Keratinocyte (primary cell): ENCODE data around the gene DCP1B. TPM values are rescaled to one million over a fixed set of nuclear protein-coding genes. Genes with fewer than 3 reads are reported as not detected.

Experiments used
- DNase-seq: peaks from one replicate; pipeline ENCODE4 v3.0.0-alpha.2; 2011; ENCODE audit warnings: low read depth, missing footprints, low spot score
- FAIRE-seq: peaks from 2 replicates; lab custom pipeline; 2011; peaks lifted over from hg19 to GRCh38; lab: Jason Lieb, UNC
- H2AFZ ChIP-seq: 2 replicates; pipeline ENCODE4 v1.6.0; 2012; ENCODE audit warnings: low read length, control low read depth, inconsistent platforms; ENCODE audit not compliant: control insufficient read depth
- H3K27ac ChIP-seq: 2 replicates; pipeline ENCODE4 v1.5.1; 2011; ENCODE audit warnings: low read length; ENCODE audit not compliant: control insufficient read depth, insufficient read depth
- H3K27me3 ChIP-seq: 3 replicates; pipeline ENCODE4 v1.6.0; 2011; ENCODE audit warnings: low read length; ENCODE audit not compliant: control insufficient read depth, insufficient read depth; ENCODE audit errors: extremely low read depth
- H3K36me3 ChIP-seq, 2 experiments: 2 replicates in 1 of 2; 3 replicates in 1 of 2; pipeline ENCODE4 v1.5.1; 2011; ENCODE audit warnings: low read length in 2 of 2, mild to moderate bottlenecking in 1 of 2; ENCODE audit not compliant: control insufficient read depth in 2 of 2, insufficient read depth in 2 of 2; ENCODE audit errors: extremely low read depth in 1 of 2
- H3K4me1 ChIP-seq: 3 replicates; pipeline ENCODE4 v1.5.1; 2011; ENCODE audit warnings: low read length; ENCODE audit not compliant: control insufficient read depth, insufficient read depth; ENCODE audit errors: extremely low read depth
- H3K4me2 ChIP-seq: 3 replicates; pipeline ENCODE4 v1.6.0; 2011; ENCODE audit warnings: low read depth, low read length; ENCODE audit not compliant: control insufficient read depth, insufficient read depth; ENCODE audit errors: extremely low read depth
- H3K4me3 ChIP-seq, 3 experiments: fragments of 200-600 bp in 1 of 3; sonication (generic) in 1 of 3; 2 replicates in 2 of 3; 3 replicates in 1 of 3; pipeline ENCODE4 v1.5.1; 2011 to 2016; ENCODE audit warnings: low read length in 3 of 3, mild to moderate bottlenecking in 3 of 3, control low read depth in 2 of 3, inconsistent platforms in 1 of 3, low read depth in 1 of 3, mixed read lengths in 1 of 3, mixed run types in 1 of 3, moderate library complexity in 1 of 3; ENCODE audit not compliant: control insufficient read depth in 2 of 3, insufficient read depth in 2 of 3; ENCODE audit errors: extremely low read depth in 1 of 3
- H3K79me2 ChIP-seq: 2 replicates; pipeline ENCODE4 v1.6.0; 2012; ENCODE audit warnings: low read length; ENCODE audit not compliant: control insufficient read depth, insufficient read depth
- H3K9ac ChIP-seq: 3 replicates; pipeline ENCODE4 v1.6.0; 2011; ENCODE audit warnings: low read length; ENCODE audit not compliant: control insufficient read depth, insufficient read depth; ENCODE audit errors: extremely low read depth
- H3K9me1 ChIP-seq: 3 replicates; pipeline ENCODE4 v1.6.0; 2011; ENCODE audit warnings: low read length; ENCODE audit not compliant: control insufficient read depth, insufficient read depth; ENCODE audit errors: extremely low read depth
- H3K9me3 ChIP-seq: 2 replicates; pipeline ENCODE4 v1.5.1; 2012; ENCODE audit warnings: low read depth, low read length; ENCODE audit not compliant: control insufficient read depth
- H4K20me1 ChIP-seq: 3 replicates; pipeline ENCODE4 v1.6.0; 2011; ENCODE audit warnings: low read length; ENCODE audit not compliant: control insufficient read depth, insufficient read depth; ENCODE audit errors: extremely low read depth
- EZH2 ChIP-seq: IDR thresholded peaks from one replicate; pipeline ENCODE4 v1.6.1; 2012; ENCODE audit warnings: inconsistent platforms, mild to moderate bottlenecking, low read length, moderate library complexity
- dilution Hi-C: fragments of 300-500 bp; cut with MboI; formaldehyde crosslinking; loops from one replicate; pipeline ENCODE4 v1.7.0; 2020; ENCODE audit warnings: low sequenced_read_pairs; ENCODE audit not compliant: extremely low pct_ligation_motif_present
- polyA plus RNA-seq, 5 experiments: library from polyadenylated mRNA; depleted of rRNA in 3 of 5; stranded (reverse) in 3 of 5; stranded (forward) in 1 of 5; unstranded in 1 of 5; fragments of >200 nt; gene quantifications; 1 replicate in 1 of 5; 2 replicates in 3 of 5; 3 replicates in 1 of 5; pipeline versions ENCODE4 v1.2.1 to v1.2.3, GENCODE V29; 2011 to 2012; ENCODE audit warnings: missing spikeins in 2 of 5, low read depth in 1 of 5, low replicate concordance in 1 of 5
- TF ChIP-seq, protein P1 (sequence below), 3 experiments: IDR thresholded peaks in 1 of 3; conservative IDR thresholded peaks in 1 of 3; optimal IDR thresholded peaks in 1 of 3; 2 replicates in 2 of 3; 3 replicates in 1 of 3; pipeline versions ENCODE3 to v1.5.1; 2011; ENCODE audit warnings: low read length in 3 of 3, mild to moderate bottlenecking in 3 of 3, moderate library complexity in 2 of 3, control low read depth in 1 of 3, inconsistent platforms in 1 of 3; ENCODE audit not compliant: insufficient read depth in 2 of 3; ENCODE audit errors: extremely low read depth in 1 of 3

Gene DCP1B
- polyA plus RNA-seq, 1 donor (not counting 4 experiments of a cell fraction or from before 2014, with no cell fraction given) = 9.7 TPM

GRCh38 chr12:2049604-2050540, 45.6 kb upstream of the DCP1B start:
- Histone ChIP-seq H3K36me3 (no peaks in the 10 kb centered on the region), H3K4me3 (no peak overlapping the region), H3K9me3 (no peaks in the 10 kb centered on the region), H3K9me1 (no peaks in the 10 kb centered on the region), H3K9ac (no peak overlapping the region), H3K4me1 (no peaks in the 10 kb centered on the region), H4K20me1 (no peaks in the 10 kb centered on the region), H3K79me2 (no peaks in the 10 kb centered on the region), H2AFZ (no peak overlapping the region), H3K27ac (no peak overlapping the region), H3K4me2 (no peak overlapping the region), H3K27me3 (peaks cover 49% of the 10 kb centered on the region)
- DNase-seq (no peak), FAIRE-seq (no peak)
- TF ChIP-seq, protein P1, sequence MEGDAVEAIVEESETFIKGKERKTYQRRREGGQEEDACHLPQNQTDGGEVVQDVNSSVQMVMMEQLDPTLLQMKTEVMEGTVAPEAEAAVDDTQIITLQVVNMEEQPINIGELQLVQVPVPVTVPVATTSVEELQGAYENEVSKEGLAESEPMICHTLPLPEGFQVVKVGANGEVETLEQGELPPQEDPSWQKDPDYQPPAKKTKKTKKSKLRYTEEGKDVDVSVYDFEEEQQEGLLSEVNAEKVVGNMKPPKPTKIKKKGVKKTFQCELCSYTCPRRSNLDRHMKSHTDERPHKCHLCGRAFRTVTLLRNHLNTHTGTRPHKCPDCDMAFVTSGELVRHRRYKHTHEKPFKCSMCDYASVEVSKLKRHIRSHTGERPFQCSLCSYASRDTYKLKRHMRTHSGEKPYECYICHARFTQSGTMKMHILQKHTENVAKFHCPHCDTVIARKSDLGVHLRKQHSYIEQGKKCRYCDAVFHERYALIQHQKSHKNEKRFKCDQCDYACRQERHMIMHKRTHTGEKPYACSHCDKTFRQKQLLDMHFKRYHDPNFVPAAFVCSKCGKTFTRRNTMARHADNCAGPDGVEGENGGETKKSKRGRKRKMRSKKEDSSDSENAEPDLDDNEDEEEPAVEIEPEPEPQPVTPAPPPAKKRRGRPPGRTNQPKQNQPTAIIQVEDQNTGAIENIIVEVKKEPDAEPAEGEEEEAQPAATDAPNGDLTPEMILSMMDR (optimal IDR thresholded peaks at IDR 0.05 in 1 of 3, IDR thresholded peaks at IDR 0.05 in 1 of 3, conservative IDR thresholded peaks at IDR 0.05 in 1 of 3; ENCODE audit: extremely low read depth in 1 of 3, insufficient read depth in 2 of 3, low read length in 3 of 3) = no peak
- TF ChIP-seq EZH2 = no peak
- dilution Hi-C loops = loop anchor here (25.0 kb wide), 1 partner anchor 237 kb away; no protein-coding TSS in a partner anchor

DNA sequence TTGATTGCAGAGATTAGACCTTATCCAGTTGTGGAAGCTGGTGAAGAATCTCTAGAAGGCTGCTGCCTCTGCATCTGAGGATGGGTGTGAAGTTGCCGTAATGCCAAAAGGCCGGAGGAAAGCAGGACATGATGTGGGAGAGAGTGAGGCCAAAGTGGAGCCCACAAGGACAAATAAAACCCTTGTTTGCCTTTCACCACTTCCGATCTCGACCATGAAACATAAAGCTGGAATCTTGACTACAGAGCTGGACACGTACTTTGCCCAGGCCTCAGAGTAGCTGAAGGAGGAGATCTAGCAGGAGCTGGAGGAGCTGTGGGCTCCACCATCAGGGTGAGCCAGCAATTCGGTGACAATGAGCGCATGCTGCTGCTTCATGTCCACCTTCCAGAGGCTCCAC, 43.5 kb upstream of the DCP1B start:
- no peaks in the 10 kb centered on the region for H3K9me1 ChIP-seq
- no peaks in the 10 kb centered on the region for H3K79me2 ChIP-seq
- dilution Hi-C loops = loop anchor here (25.0 kb wide), 1 partner anchor 240 kb away; no protein-coding TSS in a partner anchor
- no peaks in the 10 kb centered on the region for H3K9me3 ChIP-seq
- H2AFZ ChIP-seq = no peak overlapping the region
- H3K9ac ChIP-seq = no peak overlapping the region
- DNase-seq (no peak), FAIRE-seq (no peak)
- H3K4me2 ChIP-seq = no peak overlapping the region
- no peak overlapping the region for H3K4me3 ChIP-seq
- no peaks in the 10 kb centered on the region for H3K36me3 ChIP-seq
- H4K20me1 ChIP-seq = no peaks in the 10 kb centered on the region
- H3K27me3 ChIP-seq = peaks cover 29% of the 10 kb centered on the region
- TF ChIP-seq, protein P1 (optimal IDR thresholded peaks at IDR 0.05 in 1 of 3, IDR thresholded peaks at IDR 0.05 in 1 of 3, conservative IDR thresholded peaks at IDR 0.05 in 1 of 3; ENCODE audit: extremely low read depth in 1 of 3, insufficient read depth in 2 of 3, low read length in 3 of 3) = no peak
- no peak for TF ChIP-seq EZH2
- H3K4me1 ChIP-seq = no peaks in the 10 kb centered on the region
- H3K27ac ChIP-seq = no peak overlapping the region
